Brain microvascular endothelial cell (primary cell): ENCODE measurements around the gene RETREG3.

Source experiments
- DNase-seq: peaks from one replicate; pipeline ENCODE4 v3.0.0-alpha.2; 2020
- H3K27ac ChIP-seq: fragments of 250-450 bp; sonication (Bioruptor Pico); 2 replicates; pipeline ENCODE4 v1.5.1; 2020; ENCODE audit warnings: mild to moderate bottlenecking, moderate library complexity
- H3K27me3 ChIP-seq: fragments of 250-450 bp; sonication (Bioruptor Pico); replicated peaks from 2 replicates; pipeline ENCODE4 v1.5.1; 2020; ENCODE audit warnings: mild to moderate bottlenecking
- H3K36me3 ChIP-seq: fragments of 250-450 bp; sonication (Bioruptor Pico); replicated peaks from 2 replicates; pipeline ENCODE4 v1.5.1; 2020; ENCODE audit warnings: mild to moderate bottlenecking
- H3K4me3 ChIP-seq: 2 replicates; pipeline ENCODE4 v1.5.1; 2011; ENCODE audit warnings: low read depth, mild to moderate bottlenecking, control low read depth, low read length, moderate library complexity
- CTCF ChIP-seq: IDR thresholded peaks from 2 replicates; pipeline ENCODE4 v1.5.1; 2011; ENCODE audit warnings: low read depth, mild to moderate bottlenecking, moderate library complexity, low read length, control low read depth, inconsistent platforms; ENCODE audit errors: missing control alignments
- in situ Hi-C: cut with HindIII; loops from 2 replicates; pipeline ENCODE4 v1.10.0; 2017; ENCODE audit warnings: low sequenced_read_pairs, low pct_ligation_motif_present

RETREG3 gene

GRCh38 chr17:42577140-42577531, 32.0 kb downstream of the RETREG3 start:
- in situ Hi-C loops, result no loop called here
- Histone ChIP-seq H3K36me3 (peaks cover 33% of the 10 kb centered on the region), H3K27ac (peak overlapping the region; percentile 13), H3K27me3 (no peaks in the 10 kb centered on the region), H3K4me3 (peak overlapping the region; percentile 92)
- TF ChIP-seq CTCF, result no peak
- no peak for DNase-seq

GRCh38 chr17:42574463-42574862, 34.7 kb downstream of the RETREG3 start:
- Histone ChIP-seq H3K4me3 (no peak overlapping the region), H3K36me3 (peaks cover 39% of the 10 kb centered on the region), H3K27ac (no peak overlapping the region), H3K27me3 (no peaks in the 10 kb centered on the region)
- TF ChIP-seq CTCF, result no peak
- in situ Hi-C loops, result no loop called here
- DNase-seq, result no peak

- Histone ChIP-seq H3K36me3 (peaks cover 49% of the 10 kb centered on the region), H3K27ac (no peak overlapping the region), H3K27me3 (no peaks in the 10 kb centered on the region), H3K4me3 (no peak overlapping the region)
- in situ Hi-C loops, result no loop called here
- no peak for DNase-seq
- no peak for TF ChIP-seq CTCF
Measured at GRCh38 chr17:42573095-42573494, 36.1 kb downstream of the RETREG3 start.

GRCh38 chr17:42571435-42572225, 37.5 kb downstream of the RETREG3 start:
- Histone ChIP-seq H3K27me3 (no peaks in the 10 kb centered on the region), H3K4me3 (no peak overlapping the region), H3K27ac (no peak overlapping the region), H3K36me3 (peaks cover 49% of the 10 kb centered on the region)
- no peak for TF ChIP-seq CTCF
- no peak for DNase-seq
- in situ Hi-C loops, result no loop called here

- in situ Hi-C loops, result no loop called here
- H3K27me3 ChIP-seq, result no peaks in the 10 kb centered on the region
- TF ChIP-seq CTCF, result no peak
- no peak overlapping the region for H3K27ac ChIP-seq
- H3K4me3 ChIP-seq, result no peak overlapping the region
- DNase-seq, result no peak
- H3K36me3 ChIP-seq, result peaks cover 62% of the 10 kb centered on the region
Measured at GRCh38 chr17:42568341-42569111, 40.6 kb downstream of the RETREG3 start.
